T47D (cell line): ENCODE results near the gene TP53BP2.

Experiments used
- DNase-seq, 2 experiments: peaks; one replicate each; pipeline versions ENCODE4 v3.0.0 to v3.0.0-alpha.2; 2011 to 2012; ENCODE audit warnings: low read depth in 1 of 2, low spot score in 1 of 2
- JUND ChIP-seq: IDR thresholded peaks from 2 replicates; pipeline ENCODE4 v1.6.1; 2012; ENCODE audit warnings: low read depth
- in situ Hi-C: cut with HindIII; loops from 2 replicates; pipeline ENCODE4 v1.10.0; 2016; ENCODE audit warnings: low sequenced_read_pairs, low pct_unique_long_range_greater_than_20kb

Gene TP53BP2

DNA sequence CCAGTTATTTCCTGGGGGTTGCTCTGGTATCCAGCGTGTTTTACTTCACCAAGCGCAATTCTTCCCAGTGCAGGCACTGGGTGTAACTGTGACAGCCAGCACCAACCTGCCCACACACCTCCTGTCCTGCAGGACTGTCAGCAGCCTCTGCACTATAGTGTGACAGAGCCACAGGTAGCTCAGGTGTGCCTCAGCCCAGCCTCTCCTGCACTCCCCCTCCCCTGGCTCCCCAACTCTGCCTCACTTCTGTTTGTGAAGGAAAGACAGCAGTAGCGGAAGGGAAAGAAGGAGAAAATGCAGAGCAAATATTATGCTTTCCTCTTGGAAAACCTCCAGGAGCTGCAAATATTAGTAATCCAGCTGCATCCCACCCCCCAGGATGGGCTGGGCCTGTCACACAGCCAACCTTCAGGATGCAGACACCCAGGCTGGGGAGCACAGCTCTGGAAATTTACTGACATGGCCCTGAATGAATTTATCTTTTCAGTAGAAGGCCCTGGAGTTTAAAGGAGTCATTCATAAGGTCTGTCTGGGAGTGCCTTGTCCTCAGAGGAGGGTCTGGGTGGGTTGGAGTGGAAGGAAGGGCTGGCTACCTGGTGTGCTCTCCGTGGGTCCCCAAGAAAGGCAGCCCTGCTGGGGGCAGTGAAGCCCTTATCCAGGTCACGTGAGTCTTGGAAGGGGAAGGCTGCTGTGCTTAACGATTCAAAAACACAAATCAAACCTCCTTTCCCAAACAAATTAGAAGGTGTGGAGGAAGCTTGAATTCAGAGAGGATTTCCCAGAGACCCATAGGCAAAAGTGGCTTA lies 112.6 kb downstream of the TP53BP2 start:
- DNase-seq = no peak
- in situ Hi-C loops = no loop called here
- TF ChIP-seq JUND = no peak

DNA sequence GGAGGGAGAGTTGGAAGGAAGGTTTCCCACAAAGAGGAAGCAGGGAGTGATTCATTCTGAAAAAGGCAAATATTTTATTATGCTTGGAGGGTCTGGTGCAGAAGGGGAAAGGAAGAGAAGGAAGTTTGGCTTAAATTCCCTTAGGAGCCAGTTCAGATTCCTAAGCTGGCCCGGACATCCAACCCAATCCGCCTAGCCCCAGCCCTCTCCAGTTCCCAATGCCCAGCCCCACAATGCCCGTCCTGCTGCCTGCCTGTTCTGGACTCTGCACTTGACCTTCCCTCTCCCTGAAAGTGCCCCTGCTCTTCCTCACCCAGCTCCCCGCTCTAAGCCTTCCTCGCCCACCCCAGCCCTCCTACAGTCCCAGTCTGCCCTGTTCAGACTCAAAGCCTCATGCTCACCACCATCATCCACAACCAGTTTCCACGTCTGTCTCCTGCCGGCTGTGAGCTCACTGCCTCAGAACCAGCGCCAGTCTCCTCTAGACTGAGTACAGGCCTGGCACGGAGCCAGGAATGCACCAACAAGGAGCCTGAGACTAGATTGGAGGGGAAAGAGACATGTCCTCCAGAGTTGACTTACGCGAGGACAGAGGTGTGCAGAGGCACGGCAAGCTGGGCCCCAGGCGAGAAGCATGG lies 114.5 kb downstream of the TP53BP2 start:
- TF ChIP-seq JUND = no peak
- no peak for DNase-seq
- in situ Hi-C loops = no loop called here

DNA sequence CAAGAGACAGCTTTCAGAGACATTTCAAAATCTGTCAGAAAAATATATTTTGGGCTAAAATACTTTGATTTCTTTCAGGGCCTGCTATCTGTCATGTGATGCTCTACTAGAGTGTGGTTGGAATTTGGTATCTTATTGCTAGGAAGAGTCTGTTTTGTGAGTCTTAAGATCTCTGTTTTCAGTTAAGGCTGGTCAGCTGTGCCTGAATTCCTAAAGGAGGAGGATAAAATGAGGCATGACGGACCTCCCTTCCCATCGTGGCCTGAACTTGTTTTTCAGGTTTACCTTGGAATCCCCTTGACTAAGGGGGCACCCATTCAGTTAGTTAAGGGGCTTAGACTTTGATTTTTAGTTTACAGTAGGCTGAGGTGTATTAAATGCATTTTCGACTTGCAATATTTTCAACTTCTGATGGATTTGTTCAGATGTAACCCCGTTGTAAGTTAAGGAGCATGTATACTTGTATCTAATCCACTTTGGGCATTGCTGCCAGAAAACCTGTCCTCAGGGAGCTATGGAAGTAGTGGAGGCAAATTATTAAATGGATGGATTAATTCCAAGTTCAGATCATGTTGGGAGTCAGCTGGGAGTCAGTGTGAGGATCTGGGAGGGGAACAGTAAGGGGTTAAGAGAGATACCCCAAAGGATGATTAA lies 115.1 kb downstream of the TP53BP2 start:
- no peak for DNase-seq
- no peak for TF ChIP-seq JUND
- in situ Hi-C loops = no loop called here

DNA sequence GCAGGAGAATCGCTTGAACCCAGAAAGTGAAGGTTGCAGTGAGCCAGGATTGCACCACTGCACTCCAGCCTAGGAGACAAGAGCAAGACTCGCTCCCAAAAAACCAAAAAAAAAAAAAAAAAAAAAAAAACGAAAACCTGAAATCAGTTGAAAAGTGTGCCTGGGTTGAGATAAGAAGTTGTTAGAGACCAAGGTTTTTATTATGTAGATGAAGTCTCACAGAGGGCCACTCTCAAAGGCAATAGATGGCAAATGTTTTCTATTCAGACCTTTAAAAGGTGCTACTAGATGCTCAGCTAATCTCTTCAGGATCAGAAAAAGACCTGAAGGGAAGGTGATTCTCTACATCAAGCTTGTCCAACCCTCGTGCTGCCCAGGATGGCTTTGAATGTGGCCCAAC lies 115.8 kb downstream of the TP53BP2 start:
- TF ChIP-seq JUND = no peak
- no peak for DNase-seq
- in situ Hi-C loops = no loop called here
